H9 (cell line): ENCODE results near the gene RAI1. TPM values are rescaled to one million over a fixed set of nuclear protein-coding genes. Genes with fewer than 3 reads are reported as not detected.

Source experiments
- DNase-seq: peaks from one replicate; pipeline ENCODE4 v3.0.0-alpha.2; 2017
- H2AFZ ChIP-seq: one replicate; pipeline ENCODE4 v1.6.1; 2013; ENCODE audit warnings: mild to moderate bottlenecking, low read length, control low read depth, moderate library complexity
- H2AK5ac ChIP-seq: 2 replicates; pipeline ENCODE4 v1.6.1; 2013; ENCODE audit warnings: low read length, control low read depth, mixed read lengths; ENCODE audit not compliant: insufficient read length
- H2BK120ac ChIP-seq: one replicate; pipeline ENCODE4 v1.6.1; 2013; ENCODE audit warnings: low read depth, mild to moderate bottlenecking, low read length, control low read depth, inconsistent platforms; ENCODE audit not compliant: poor library complexity, severe bottlenecking
- H2BK12ac ChIP-seq: 2 replicates; pipeline ENCODE4 v1.6.1; 2013; ENCODE audit warnings: low read length, control low read depth, mixed read lengths, low read depth; ENCODE audit not compliant: insufficient read length
- H2BK15ac ChIP-seq: 2 replicates; pipeline ENCODE4 v1.6.1; 2013; ENCODE audit warnings: low read depth, low read length, control low read depth
- H2BK20ac ChIP-seq: one replicate; pipeline ENCODE4 v1.6.1; 2013; ENCODE audit warnings: low read depth, mild to moderate bottlenecking, low read length, control low read depth, inconsistent platforms; ENCODE audit not compliant: poor library complexity, severe bottlenecking
- H2BK5ac ChIP-seq: 2 replicates; pipeline ENCODE4 v1.6.1; 2013; ENCODE audit warnings: low read length, control low read depth, mixed read lengths; ENCODE audit not compliant: insufficient read length
- H3K14ac ChIP-seq: 2 replicates; pipeline ENCODE4 v1.6.1; 2013; ENCODE audit warnings: low read length, control low read depth; ENCODE audit not compliant: insufficient read depth
- H3K18ac ChIP-seq: 2 replicates; pipeline ENCODE4 v1.6.1; 2013; ENCODE audit warnings: low read depth, mild to moderate bottlenecking, mixed read lengths, low read length, control low read depth; ENCODE audit not compliant: insufficient read length
- H3K23ac ChIP-seq: 2 replicates; pipeline ENCODE4 v1.6.1; 2013; ENCODE audit warnings: low read length, control low read depth, mixed read lengths, low read depth; ENCODE audit not compliant: insufficient read length
- H3K23me2 ChIP-seq: 2 replicates; pipeline ENCODE4 v1.6.1; 2013; ENCODE audit warnings: low read depth, mild to moderate bottlenecking, mixed read lengths, low read length, control low read depth; ENCODE audit not compliant: insufficient read length, poor library complexity, severe bottlenecking
- H3K27ac ChIP-seq: 2 replicates; pipeline ENCODE4 v1.5.1; 2013; ENCODE audit warnings: low read length, control low read depth, mixed read lengths, low read depth; ENCODE audit not compliant: insufficient read length
- H3K27me3 ChIP-seq: 2 replicates; pipeline ENCODE4 v1.6.1; 2013; ENCODE audit warnings: low read length, control low read depth, inconsistent platforms; ENCODE audit not compliant: insufficient read depth
- H3K4ac ChIP-seq: 2 replicates; pipeline ENCODE4 v1.6.1; 2013; ENCODE audit warnings: low read depth, mild to moderate bottlenecking, control low read depth, inconsistent platforms, low read length, moderate library complexity
- H3K4me1 ChIP-seq: 2 replicates; pipeline ENCODE4 v1.6.1; 2013; ENCODE audit warnings: low read length, control low read depth, inconsistent platforms; ENCODE audit not compliant: insufficient read depth
- H3K4me2 ChIP-seq: 2 replicates; pipeline ENCODE4 v1.6.1; 2013; ENCODE audit warnings: low read length, control low read depth, mixed read lengths; ENCODE audit not compliant: insufficient read length, insufficient read depth
- H3K56ac ChIP-seq: 2 replicates; pipeline ENCODE4 v1.6.1; 2013; ENCODE audit warnings: low read depth, mild to moderate bottlenecking, mixed read lengths, low read length, control low read depth; ENCODE audit not compliant: insufficient read length
- H3K79me1 ChIP-seq: 2 replicates; pipeline ENCODE4 v1.6.1; 2013; ENCODE audit warnings: low read depth, mild to moderate bottlenecking, moderate library complexity, low read length, control low read depth, inconsistent platforms; ENCODE audit not compliant: insufficient read depth, poor library complexity, severe bottlenecking
- H3K79me2 ChIP-seq: 2 replicates; pipeline ENCODE4 v1.6.1; 2013; ENCODE audit warnings: low read length, control low read depth, inconsistent platforms; ENCODE audit not compliant: insufficient read depth
- H3K9ac ChIP-seq: 2 replicates; pipeline ENCODE4 v1.6.1; 2013; ENCODE audit warnings: low read length, control low read depth, mixed read lengths; ENCODE audit not compliant: insufficient read length; ENCODE audit errors: extremely low read depth
- H3K9me3 ChIP-seq: one replicate; pipeline ENCODE4 v1.6.1; 2013; ENCODE audit warnings: low read depth, low read length, inconsistent platforms; ENCODE audit not compliant: control insufficient read depth
- H3T11ph ChIP-seq: one replicate; pipeline ENCODE4 v1.6.1; 2013; ENCODE audit warnings: mild to moderate bottlenecking, low read length, control low read depth, inconsistent platforms
- H4K20me1 ChIP-seq: one replicate; pipeline ENCODE4 v1.6.1; 2013; ENCODE audit not compliant: control insufficient read depth, insufficient read length, insufficient read depth
- H4K5ac ChIP-seq: 2 replicates; pipeline ENCODE4 v1.6.1; 2013; ENCODE audit warnings: low read depth, mild to moderate bottlenecking, mixed read lengths, low read length, control low read depth; ENCODE audit not compliant: insufficient read length
- H4K8ac ChIP-seq: replicated peaks from 2 replicates; pipeline ENCODE4 v1.6.1; 2013; ENCODE audit warnings: low read length, control low read depth, mixed read lengths, low read depth; ENCODE audit not compliant: insufficient read length
- H4K91ac ChIP-seq: 2 replicates; pipeline ENCODE4 v1.6.1; 2013; ENCODE audit warnings: low read depth, mild to moderate bottlenecking, moderate library complexity, mixed read lengths, low read length, control low read depth; ENCODE audit not compliant: insufficient read length
- H3K27ac Mint-ChIP-seq, 3 experiments: 2 replicates in 2 of 3; 3 replicates in 1 of 3; pipeline ENCODE4 v1.8.0; 2020 to 2021; ENCODE audit warnings: mixed read lengths in 3 of 3, mild to moderate bottlenecking in 1 of 3, moderate library complexity in 1 of 3
- H3K27me3 Mint-ChIP-seq: 2 replicates; pipeline ENCODE4 v1.8.0; 2021; ENCODE audit warnings: low read depth, mild to moderate bottlenecking, moderate library complexity, mixed read lengths
- H3K36me3 Mint-ChIP-seq, 3 experiments: 2 replicates in 2 of 3; 3 replicates in 1 of 3; pipeline ENCODE4 v1.8.0; 2020 to 2021; ENCODE audit warnings: low read depth in 3 of 3, mixed read lengths in 3 of 3; ENCODE audit not compliant: insufficient read depth in 1 of 3
- H3K4me1 Mint-ChIP-seq, 2 experiments: 2 replicates each; pipeline ENCODE4 v1.8.0; 2020; ENCODE audit warnings: mixed read lengths in 2 of 2
- H3K4me3 Mint-ChIP-seq, 2 experiments: 2 replicates in 1 of 2; 3 replicates in 1 of 2; pipeline ENCODE4 v1.8.0; 2020 to 2021; ENCODE audit warnings: mild to moderate bottlenecking in 2 of 2, mixed read lengths in 2 of 2, moderate library complexity in 1 of 2
- H3K9me3 Mint-ChIP-seq, 2 experiments: 2 replicates in 1 of 2; 3 replicates in 1 of 2; pipeline ENCODE4 v1.8.0; 2020; ENCODE audit warnings: mild to moderate bottlenecking in 2 of 2, mixed read lengths in 2 of 2, moderate library complexity in 1 of 2
- WGBS: extraction: QIAGEN DNeasy Blood & Tissue Kit; methylation state at CpG from one replicate; pipeline ENCODE4 v1.1.7; 2013; ENCODE audit warnings: missing lambda C conversion rate, low lambda C conversion rate, mixed read lengths; ENCODE audit not compliant: insufficient read length; ENCODE audit errors: extremely low coverage; 5-methylcytosine and 5-hydroxymethylcytosine counted together
- total RNA-seq: library from RNA; stranded (reverse); gene quantifications from 2 replicates; pipeline ENCODE4 v1.2.1, GENCODE V29; 2021
- TF ChIP-seq, protein P1 (sequence below): fragments of 200-600 bp; sonication (generic); conservative IDR thresholded peaks from 3 replicates; pipeline ENCODE4 v1.8.0; 2021; ENCODE audit warnings: antibody characterized with exemption, mild to moderate bottlenecking

The RAI1 gene
- total RNA-seq, 1 experiment from 2014 or later, result 1.5 TPM

- no peak overlapping the region for H3K18ac ChIP-seq
- no peak overlapping the region for H3K9ac ChIP-seq
- Mint-ChIP-seq H3K4me3 (no peak overlapping the region), H3K9me3 (no peaks in the 10 kb centered on the region; a peak in 1 of 5 replicates), H3K36me3 (no peaks in the 10 kb centered on the region), H3K4me1 (peaks cover 12 to 33% of the 10 kb centered on the region in 2 experiments), H3K27me3 (peaks cover 80% of the 10 kb centered on the region), H3K27ac (no peak overlapping the region; a peak in 1 of 7 replicates)
- H4K20me1 ChIP-seq, result no peaks in the 10 kb centered on the region
- no peak overlapping the region for H3K4me2 ChIP-seq
- H3K23ac ChIP-seq, result no peak overlapping the region
- peaks cover under 1% of the 10 kb centered on the region; the same call in 1 of the 2 replicates for H3K4me1 ChIP-seq
- no peaks in the 10 kb centered on the region for H3K23me2 ChIP-seq
- no peak overlapping the region for H4K8ac ChIP-seq
- no peaks in the 10 kb centered on the region for H3K79me1 ChIP-seq
- H3K9me3 ChIP-seq, result no peaks in the 10 kb centered on the region
- no peak overlapping the region for H2BK5ac ChIP-seq
- no peak for DNase-seq
- no peak overlapping the region for H3T11ph ChIP-seq
- H3K4ac ChIP-seq, result no peak overlapping the region
- no CpG with 5 or more reads among the region's 16 CpGs for WGBS
- H2BK12ac ChIP-seq, result no peak overlapping the region
- peaks cover 9% of the 10 kb centered on the region; the same call in 1 of the 2 replicates for H3K27me3 ChIP-seq
- H4K91ac ChIP-seq, result no peak overlapping the region
- no peak overlapping the region for H3K14ac ChIP-seq
- no peak overlapping the region for H2BK15ac ChIP-seq
- TF ChIP-seq, protein P1, sequence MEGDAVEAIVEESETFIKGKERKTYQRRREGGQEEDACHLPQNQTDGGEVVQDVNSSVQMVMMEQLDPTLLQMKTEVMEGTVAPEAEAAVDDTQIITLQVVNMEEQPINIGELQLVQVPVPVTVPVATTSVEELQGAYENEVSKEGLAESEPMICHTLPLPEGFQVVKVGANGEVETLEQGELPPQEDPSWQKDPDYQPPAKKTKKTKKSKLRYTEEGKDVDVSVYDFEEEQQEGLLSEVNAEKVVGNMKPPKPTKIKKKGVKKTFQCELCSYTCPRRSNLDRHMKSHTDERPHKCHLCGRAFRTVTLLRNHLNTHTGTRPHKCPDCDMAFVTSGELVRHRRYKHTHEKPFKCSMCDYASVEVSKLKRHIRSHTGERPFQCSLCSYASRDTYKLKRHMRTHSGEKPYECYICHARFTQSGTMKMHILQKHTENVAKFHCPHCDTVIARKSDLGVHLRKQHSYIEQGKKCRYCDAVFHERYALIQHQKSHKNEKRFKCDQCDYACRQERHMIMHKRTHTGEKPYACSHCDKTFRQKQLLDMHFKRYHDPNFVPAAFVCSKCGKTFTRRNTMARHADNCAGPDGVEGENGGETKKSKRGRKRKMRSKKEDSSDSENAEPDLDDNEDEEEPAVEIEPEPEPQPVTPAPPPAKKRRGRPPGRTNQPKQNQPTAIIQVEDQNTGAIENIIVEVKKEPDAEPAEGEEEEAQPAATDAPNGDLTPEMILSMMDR, result no peak
- H3K56ac ChIP-seq, result no peak overlapping the region
- H3K27ac ChIP-seq, result no peak overlapping the region
- no peak overlapping the region for H2BK120ac ChIP-seq
- no peak overlapping the region for H4K5ac ChIP-seq
- H2AFZ ChIP-seq, result no peak overlapping the region
- H2BK20ac ChIP-seq, result no peak overlapping the region
- H3K79me2 ChIP-seq, result no peaks in the 10 kb centered on the region
- H2AK5ac ChIP-seq, result no peak overlapping the region
Measured at GRCh38 chr17:17670701-17671305, 10.5 kb upstream of the RAI1 start.
